Motor neuron (in vitro differentiated cells): ENCODE measurements around the gene VENTX. TPM values are rescaled to one million over a fixed set of nuclear protein-coding genes. Genes with fewer than 3 reads are reported as not detected.

Source experiments
- total RNA-seq, 8 experiments: library from RNA; unstranded; fragments of 300-600 nt; gene quantifications; 2 replicates each; pipeline versions ENCODE4 v1.2.3 to v1.2.4, GENCODE V29; 2022

The VENTX gene
- total RNA-seq, 8 experiments from 2014 or later, result 0.10 to 0.62 (median 0.20) TPM; not detected in 4

Other genes with a start within 250 kb of the VENTX start
- gene ADGRA1, start 149.9 kb upstream of the VENTX start, total RNA-seq, result 1 to 10 TPM in 5 of 8 experiments, under 1 TPM in 3; 0.09 to 6.3 (median 1.9) TPM
- 10 to 100 TPM in 1 of 8 experiments, 1 to 10 TPM in 4, under 1 TPM in 3; 0.15 to 14.6 (median 4.2) TPM for gene KNDC1, start 77.6 kb upstream of the VENTX start, total RNA-seq
- under 1 TPM in 3 of 8 experiments, not detected in 5; 0.18 to 0.38 (median 0.24) TPM for gene UTF1, start 7.6 kb upstream of the VENTX start, total RNA-seq
- gene ADAM8, start 39.0 kb downstream of the VENTX start, total RNA-seq, result 1 to 10 TPM in 5 of 8 experiments, under 1 TPM in 3; 0.66 to 2.2 (median 1.2) TPM
- 10 to 100 TPM; 28.4 to 50.5 (median 37.4) TPM for gene TUBGCP2, start 71.0 kb downstream of the VENTX start, total RNA-seq
- gene ZNF511, start 71.1 kb downstream of the VENTX start, total RNA-seq, result 10 to 100 TPM; 10.5 to 43.7 (median 23.3) TPM
- gene CALY, start 99.0 kb downstream of the VENTX start, total RNA-seq, result 10 to 100 TPM in 3 of 8 experiments, 1 to 10 TPM in 3, under 1 TPM in 2; 0.31 to 14.9 (median 6.6) TPM
- under 1 TPM in 2 of 8 experiments, not detected in 6; 0.22 to 0.41 TPM for gene PRAP1, start 109.5 kb downstream of the VENTX start, total RNA-seq
- gene FUOM, start 120.2 kb downstream of the VENTX start, total RNA-seq, result 10 to 100 TPM in 5 of 8 experiments, 1 to 10 TPM in 3; 3.3 to 50.5 (median 14.4) TPM
- 100 to 1,000 TPM in 2 of 8 experiments, 10 to 100 TPM in 6; 48.7 to 117 (median 85.1) TPM for gene ECHS1, start 135.5 kb downstream of the VENTX start, total RNA-seq
- 1 to 10 TPM; 1.1 to 5.1 (median 2.2) TPM for gene PAOX, start 141.4 kb downstream of the VENTX start, total RNA-seq
- gene MTG1, start 156.3 kb downstream of the VENTX start, total RNA-seq, result 10 to 100 TPM; 11.9 to 68.6 (median 27.9) TPM
- gene SPRN, start 186.8 kb downstream of the VENTX start, total RNA-seq, result 1 to 10 TPM; 2.2 to 8.8 (median 3.4) TPM
- 1 to 10 TPM in 5 of 8 experiments, under 1 TPM in 3; 0.43 to 6.3 (median 1.2) TPM for gene SCART1, start 216.1 kb downstream of the VENTX start, total RNA-seq